ENCODE data around the gene PTCH1. TPM values are rescaled to one million over a fixed set of nuclear protein-coding genes. Genes with fewer than 3 reads are reported as not detected.
A peak's percentile ranks its signal among the peaks of the same experiment; 100 is the strongest.

Gene PTCH1
- total RNA-seq, 1 donor from 2014 or later = 33.3 TPM

- intact Hi-C loops (cut with DNase I) = no loop called here
- no peaks in the 10 kb centered on the region for H3K9me3 ChIP-seq
- H3K27ac ChIP-seq = peak overlapping the region; percentile 86
- H3K36me3 ChIP-seq = no peaks in the 10 kb centered on the region
- peak overlapping the region; percentile 86 for H3K4me3 ChIP-seq
- no peaks in the 10 kb centered on the region for H3K27me3 ChIP-seq (ENCODE audit: low read depth)
- no peak for TF ChIP-seq CTCF (IDR thresholded peaks at IDR 0.05)
- peaks cover 35% of the 10 kb centered on the region for H3K4me1 ChIP-seq
- no peak for DNase-seq
- ATAC-seq = peak in 1 of 2 donors; percentile 21
These were observed 10.9 kb downstream of the PTCH1 start for GRCh38 chr9:95505717-95506427.

- intact Hi-C loops (cut with DNase I) = no loop called here
These were observed 11.6 kb downstream of the PTCH1 start for GRCh38 chr9:95505072-95505716.

DNA sequence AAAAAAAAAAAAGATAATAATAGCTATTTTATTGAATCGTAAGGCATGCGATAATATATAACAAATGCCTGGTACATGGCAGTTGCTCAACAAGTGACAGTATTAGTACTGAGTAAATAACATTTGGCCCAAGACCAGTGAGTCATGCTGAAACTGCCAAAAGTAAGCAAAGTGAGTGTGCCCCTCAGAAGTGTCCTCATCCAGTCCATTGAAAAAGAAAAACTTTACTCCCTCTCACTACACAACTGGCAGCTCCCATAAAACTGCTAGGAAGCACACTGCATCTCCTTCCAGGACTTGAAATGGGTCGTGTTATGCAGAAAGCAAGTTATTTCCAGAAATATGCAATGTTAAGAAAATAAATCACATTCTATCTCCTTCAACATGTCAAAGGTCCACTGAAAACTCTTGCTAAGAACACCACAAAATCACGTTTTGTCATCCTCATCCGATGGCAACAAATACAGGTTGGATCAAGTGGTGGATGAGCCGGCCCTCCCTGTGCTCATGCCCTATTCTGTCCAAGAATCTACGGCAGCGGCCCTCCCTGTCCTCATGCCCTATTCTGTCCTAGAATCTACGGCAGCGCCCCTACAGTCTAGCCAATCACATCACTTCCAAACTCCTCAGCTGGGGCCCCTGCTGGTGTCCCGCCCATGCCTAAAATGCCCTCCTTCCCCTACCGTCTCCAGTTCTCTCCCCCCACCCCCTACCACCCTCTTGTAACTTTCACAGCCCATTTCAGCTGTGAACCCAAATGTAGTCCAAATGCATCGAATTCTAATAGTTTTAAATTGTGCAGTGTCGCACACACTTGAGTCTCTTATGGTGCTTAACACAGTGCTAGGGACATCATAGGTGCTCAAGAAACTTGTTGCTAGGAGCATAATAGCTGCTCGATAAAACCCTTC is 12.5 kb downstream of the PTCH1 start:
- ATAC-seq (peak; percentile 17 to 32), DNase-seq (no peak)
- Histone ChIP-seq H3K9me3 (no peaks in the 10 kb centered on the region), H3K4me1 (peaks cover 38% of the 10 kb centered on the region), H3K27me3 (ENCODE audit: low read depth) (no peaks in the 10 kb centered on the region), H3K36me3 (no peaks in the 10 kb centered on the region), H3K4me3 (peak overlapping the region; percentile 86), H3K27ac (no peak overlapping the region)
- TF ChIP-seq CTCF (IDR thresholded peaks at IDR 0.05) = no peak
- intact Hi-C loops (cut with DNase I) = no loop called here

More at GRCh38 chr9:95505072-95505716, 11.6 kb downstream of the PTCH1 start:
- H3K4me1 ChIP-seq = peaks cover 37% of the 10 kb centered on the region
- ATAC-seq (no peak), DNase-seq (no peak)
- no peaks in the 10 kb centered on the region for H3K36me3 ChIP-seq
- no peaks in the 10 kb centered on the region for H3K9me3 ChIP-seq
- no peaks in the 10 kb centered on the region for H3K27me3 ChIP-seq (ENCODE audit: low read depth)
- H3K4me3 ChIP-seq = peak overlapping the region; percentile 86
- no peak overlapping the region for H3K27ac ChIP-seq
- TF ChIP-seq CTCF (IDR thresholded peaks at IDR 0.05) = no peak

DNA sequence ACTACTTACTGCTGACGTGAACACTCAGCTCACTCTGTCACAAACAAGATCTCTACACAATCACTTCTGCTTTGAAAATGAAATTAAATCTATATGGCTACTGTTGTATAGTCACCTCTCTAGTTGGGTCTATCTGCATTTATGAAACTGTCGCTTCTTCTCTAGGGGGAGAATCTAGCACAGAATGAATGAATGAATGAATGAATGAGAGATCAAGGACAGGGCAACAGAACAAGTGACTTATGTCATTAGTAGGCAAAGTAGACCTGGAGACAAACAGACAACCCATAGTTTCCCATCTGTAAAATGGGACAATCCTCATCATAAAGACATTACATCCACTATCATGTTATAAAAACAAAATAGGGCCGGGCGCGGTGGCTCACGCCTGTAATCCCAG is 13.4 kb downstream of the PTCH1 start:
- Histone ChIP-seq H3K9me3 (no peaks in the 10 kb centered on the region), H3K4me1 (peaks cover 43% of the 10 kb centered on the region), H3K27ac (no peak overlapping the region), H3K27me3 (ENCODE audit: low read depth) (no peaks in the 10 kb centered on the region), H3K36me3 (no peaks in the 10 kb centered on the region), H3K4me3 (no peak overlapping the region)
- ATAC-seq (no peak), DNase-seq (no peak)
- intact Hi-C loops (cut with DNase I) = no loop called here
- no peak for TF ChIP-seq CTCF (IDR thresholded peaks at IDR 0.05)

DNA sequence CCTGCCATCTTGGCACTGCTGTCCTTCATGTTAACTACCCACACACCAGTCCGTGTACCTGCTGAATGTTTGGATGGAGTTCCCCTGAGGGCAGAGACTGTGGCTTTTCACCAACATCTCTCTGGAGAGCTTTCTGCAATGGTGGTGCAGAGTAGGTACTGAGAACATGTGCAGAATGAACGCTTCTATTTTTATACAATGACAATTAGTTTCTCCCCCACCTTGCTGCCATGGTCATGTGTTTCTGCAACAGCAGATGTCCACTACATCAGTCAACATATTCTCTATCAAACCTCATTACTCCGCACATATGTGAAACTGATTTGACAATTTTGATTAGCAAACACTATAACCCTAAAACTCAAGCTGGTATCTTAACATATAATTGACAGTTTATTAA is 14.5 kb downstream of the PTCH1 start:
- Histone ChIP-seq H3K9me3 (no peaks in the 10 kb centered on the region), H3K36me3 (no peaks in the 10 kb centered on the region), H3K4me1 (peaks cover 54% of the 10 kb centered on the region), H3K27ac (no peak overlapping the region), H3K4me3 (no peak overlapping the region), H3K27me3 (ENCODE audit: low read depth) (no peaks in the 10 kb centered on the region)
- no peak for TF ChIP-seq CTCF (IDR thresholded peaks at IDR 0.05)
- DNase-seq = no peak
- no peak for ATAC-seq
- intact Hi-C loops (cut with DNase I) = no loop called here
